Stimulated activated CD4-positive, alpha-beta T cell treated with anti-CD3 and anti-CD28 coated beads, Interleukin-2, amount 100 ng/mL, for 48 hours (primary cell): Measurements from ENCODE around the gene CTIF.

Experiments
- DNase-seq, 2 donors: peaks; one replicate each; pipeline ENCODE4 v3.0.0-alpha.2; 2020

CTIF gene

DNA sequence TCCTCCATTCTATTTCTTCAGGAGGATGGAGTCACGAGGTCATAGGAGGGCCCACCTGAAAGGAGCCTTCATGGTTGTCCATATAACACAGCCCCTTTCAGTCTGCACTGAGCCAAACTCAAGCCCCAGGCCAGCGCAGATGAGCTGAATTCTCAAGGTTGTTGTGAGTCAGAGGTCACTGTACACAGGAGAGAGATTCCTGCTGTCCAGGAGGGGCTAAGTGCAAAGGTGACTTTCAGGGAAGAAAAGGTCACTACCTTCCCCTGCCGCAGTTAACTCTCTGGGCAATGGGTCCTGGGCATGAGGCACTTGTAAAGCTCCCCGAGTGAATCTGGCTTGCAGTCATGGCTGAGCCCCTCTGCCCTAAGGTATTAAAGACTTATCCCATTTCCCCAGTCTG, 150.7 kb downstream of the CTIF start:
- DNase-seq, result no peak

DNA sequence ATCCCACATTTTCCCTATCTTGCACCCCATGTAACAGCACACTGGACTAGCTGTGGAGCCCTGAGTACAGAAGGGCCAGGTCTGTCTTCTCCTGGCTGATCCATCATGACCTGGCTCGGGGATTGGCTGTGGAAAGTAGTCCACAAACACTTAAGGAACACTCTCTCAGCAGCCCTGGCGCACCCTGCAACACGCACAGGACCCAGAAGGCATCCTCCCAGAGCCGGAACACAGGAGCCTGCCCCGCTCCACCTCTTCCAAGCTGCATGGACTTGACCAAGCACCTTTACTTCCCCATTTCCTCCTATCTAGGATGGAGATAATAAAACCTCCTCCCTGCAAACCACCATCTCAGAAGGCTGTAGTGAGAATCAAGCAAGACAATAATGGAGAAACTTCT, 151.7 kb downstream of the CTIF start:
- DNase-seq, result no peak

DNA sequence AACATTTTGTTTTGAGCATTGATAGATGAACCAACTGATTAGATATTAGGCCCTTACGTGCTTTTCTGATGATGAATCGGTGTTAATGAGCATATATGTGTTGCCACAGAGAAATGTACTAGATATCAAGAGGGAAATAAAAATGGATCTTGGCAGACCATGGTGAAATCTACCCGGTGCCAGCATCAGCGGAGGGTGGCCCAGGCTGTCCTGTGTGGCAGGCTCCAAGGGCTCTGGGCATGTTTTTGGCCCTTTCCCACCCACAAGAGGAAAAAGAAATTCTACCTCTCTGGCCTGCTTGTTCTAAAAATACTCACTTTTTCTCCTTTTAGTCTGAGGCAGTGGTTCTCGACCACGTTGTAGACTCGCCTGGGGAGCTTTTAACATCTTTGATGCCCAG, 154.2 kb downstream of the CTIF start:
- DNase-seq, result no peak

GRCh38 chr18:48693625-48694262, 154.9 kb downstream of the CTIF start:
- no peak for DNase-seq

GRCh38 chr18:48694295-48694694, 155.5 kb downstream of the CTIF start:
- no peak for DNase-seq

- no peak for DNase-seq
Observed at GRCh38 chr18:48695671-48696070, 156.8 kb downstream of the CTIF start.

DNA sequence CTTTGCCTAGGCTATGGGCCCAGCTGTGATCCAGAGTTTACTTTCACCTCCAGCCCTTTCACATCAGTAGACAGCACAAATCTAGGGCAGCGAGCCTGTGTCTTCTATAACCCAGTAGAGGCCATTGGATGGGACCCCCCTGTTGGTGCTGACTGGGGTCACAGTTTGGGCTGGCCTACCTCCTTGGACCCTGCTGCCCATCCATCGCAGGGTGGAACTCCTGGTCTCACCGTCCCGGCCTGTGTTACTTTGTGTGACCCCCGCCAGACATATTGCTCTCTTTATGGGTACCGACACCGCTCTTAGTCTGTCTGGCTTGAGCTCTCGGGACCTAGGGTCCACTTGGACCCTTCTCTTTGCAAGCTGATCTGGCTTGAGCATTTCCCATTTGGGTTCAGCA, 157.4 kb downstream of the CTIF start:
- no peak for DNase-seq

GRCh38 chr18:48697441-48697840, 158.6 kb downstream of the CTIF start:
- DNase-seq, result no peak

DNA sequence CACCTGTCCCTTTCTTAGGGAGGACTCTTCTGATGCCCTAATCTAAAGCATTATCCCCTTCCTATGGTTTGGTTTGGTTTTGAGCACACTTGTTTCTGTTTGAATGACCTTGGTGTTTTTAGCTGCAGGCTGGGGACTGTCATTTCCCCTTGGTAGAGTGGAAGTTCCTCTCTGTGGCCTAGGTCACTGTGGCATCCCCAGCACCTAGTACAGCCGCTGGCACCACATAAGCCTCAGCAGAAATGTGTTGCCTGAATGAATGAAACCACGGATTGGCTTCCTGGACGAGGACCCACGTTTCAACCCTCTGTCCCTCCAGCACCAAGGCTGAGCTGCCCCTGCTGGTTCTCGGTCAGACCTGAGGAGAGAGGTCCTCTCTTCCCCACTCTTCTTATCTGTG, 159.9 kb downstream of the CTIF start:
- no peak for DNase-seq

- no peak for DNase-seq
Observed at GRCh38 chr18:48699761-48700160, 160.9 kb downstream of the CTIF start.

GRCh38 chr18:48700446-48700845, 161.6 kb downstream of the CTIF start:
- no peak for DNase-seq

GRCh38 chr18:48702346-48703027, 163.7 kb downstream of the CTIF start:
- DNase-seq, result no peak

GRCh38 chr18:48703028-48703386, 164.2 kb downstream of the CTIF start:
- DNase-seq, result no peak

- no peak for DNase-seq
Observed at GRCh38 chr18:48703418-48703817, 164.6 kb downstream of the CTIF start.

GRCh38 chr18:48705043-48705442, 166.2 kb downstream of the CTIF start:
- no peak for DNase-seq

- no peak for DNase-seq
Observed at GRCh38 chr18:48705531-48705930, 166.7 kb downstream of the CTIF start.

- no peak for DNase-seq
Observed at GRCh38 chr18:48706731-48707130, 167.9 kb downstream of the CTIF start.

GRCh38 chr18:48707636-48708296, 168.9 kb downstream of the CTIF start:
- no peak for DNase-seq

DNA sequence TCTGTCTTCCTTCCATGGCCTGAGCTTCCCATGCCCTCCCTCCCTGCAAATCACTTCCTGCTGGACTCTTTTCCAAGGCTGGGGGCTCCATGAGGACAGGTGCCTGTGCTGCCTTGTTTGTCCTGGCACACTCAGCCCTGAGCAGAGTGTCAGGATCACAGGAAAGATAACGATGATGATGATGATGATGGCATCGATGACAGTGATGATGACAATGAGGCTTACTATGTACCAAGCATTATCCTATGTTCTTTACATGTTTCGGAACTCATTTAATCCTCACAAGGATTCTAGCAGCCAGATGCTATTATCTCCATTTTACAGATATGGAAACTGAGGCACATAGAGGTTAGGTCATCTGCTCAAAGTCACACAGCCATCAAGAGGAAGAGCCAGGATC, 170.0 kb downstream of the CTIF start:
- no peak for DNase-seq

DNA sequence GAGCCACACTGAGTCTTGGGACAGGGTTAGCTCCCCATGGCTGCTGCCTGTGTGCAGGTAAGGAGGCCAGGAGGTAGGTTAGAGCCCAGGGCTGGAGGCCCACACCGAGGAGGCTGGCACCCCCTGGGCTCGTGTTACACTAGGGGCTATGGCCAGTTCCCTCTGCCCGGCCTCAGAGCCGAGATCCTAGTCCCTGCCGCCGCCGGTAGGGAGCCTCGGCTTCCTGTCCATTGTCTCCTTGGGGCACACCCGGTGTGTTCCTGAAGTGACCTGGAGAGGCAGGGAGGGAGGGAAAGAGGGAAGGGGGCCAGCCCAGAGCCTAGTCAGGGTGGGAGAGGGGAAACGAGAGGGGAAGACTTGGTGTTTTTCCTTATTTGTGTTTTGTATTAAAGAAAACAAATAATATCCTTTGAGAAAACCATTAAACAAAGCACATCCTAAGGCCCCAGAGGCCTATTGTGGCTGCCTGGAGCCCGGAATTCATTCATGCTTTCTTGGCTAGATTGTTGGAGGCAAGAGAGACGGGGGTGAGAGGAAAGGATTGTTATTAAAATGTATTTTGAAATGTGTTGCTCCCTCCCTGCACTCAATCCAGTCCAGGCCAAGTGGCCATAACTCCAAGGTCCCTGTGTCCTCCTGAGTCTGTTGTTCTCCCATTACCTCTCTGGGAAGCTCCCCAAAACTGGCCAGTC, 170.7 kb downstream of the CTIF start:
- no peak for DNase-seq

GRCh38 chr18:48711651-48712486, 173.0 kb downstream of the CTIF start:
- peak in 1 of 2 donors; percentile 2 for DNase-seq

DNA sequence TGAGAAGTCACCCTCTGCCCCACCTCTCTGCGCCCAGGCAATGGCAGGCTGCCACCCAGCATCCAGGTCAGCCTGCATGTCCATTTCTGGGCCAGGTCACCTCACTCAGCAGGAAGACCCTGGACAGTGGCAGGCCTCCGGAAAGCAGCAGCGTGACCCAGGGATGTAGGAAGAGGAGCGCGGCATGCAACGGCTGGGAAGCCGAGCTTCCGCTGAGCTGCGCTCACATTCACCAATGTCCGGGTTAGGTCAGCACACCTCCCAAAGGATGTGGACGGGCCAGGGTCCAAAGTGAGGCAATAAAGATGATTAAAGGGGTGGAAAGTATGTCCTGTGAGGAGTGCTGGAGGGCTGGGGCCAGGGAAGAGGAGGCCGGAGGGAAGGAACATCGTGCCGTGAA, 174.5 kb downstream of the CTIF start:
- DNase-seq, result no peak

GRCh38 chr18:48714873-48715272, 176.0 kb downstream of the CTIF start:
- DNase-seq, result no peak
